HG03439 (cell line): ENCODE results near the gene ACE.

Experiments used
- ATAC-seq: cut with Tn5 transposase; IDR thresholded peaks from one replicate; pipeline ENCODE4 v1.9.1; 2021; ENCODE audit warnings: mild to moderate bottlenecking, moderate library complexity; ENCODE audit not compliant: unreplicated experiment

Gene ACE

GRCh38 chr17:63474174-63474573 is 2.7 kb upstream of the ACE start:
- no peak for ATAC-seq

GRCh38 chr17:63474586-63475460 is 2.0 kb upstream of the ACE start:
- no peak for ATAC-seq

- no peak for ATAC-seq
Measured at GRCh38 chr17:63475491-63476412, 1.1 kb upstream of the ACE start.

GRCh38 chr17:63476459-63476853 is 405 bp upstream of the ACE start:
- no peak for ATAC-seq

- ATAC-seq, result no peak
Measured at GRCh38 chr17:63477480-63478440, 899 bp downstream of the ACE start.

GRCh38 chr17:63478814-63479494 is 2.1 kb downstream of the ACE start:
- ATAC-seq, result no peak

DNA sequence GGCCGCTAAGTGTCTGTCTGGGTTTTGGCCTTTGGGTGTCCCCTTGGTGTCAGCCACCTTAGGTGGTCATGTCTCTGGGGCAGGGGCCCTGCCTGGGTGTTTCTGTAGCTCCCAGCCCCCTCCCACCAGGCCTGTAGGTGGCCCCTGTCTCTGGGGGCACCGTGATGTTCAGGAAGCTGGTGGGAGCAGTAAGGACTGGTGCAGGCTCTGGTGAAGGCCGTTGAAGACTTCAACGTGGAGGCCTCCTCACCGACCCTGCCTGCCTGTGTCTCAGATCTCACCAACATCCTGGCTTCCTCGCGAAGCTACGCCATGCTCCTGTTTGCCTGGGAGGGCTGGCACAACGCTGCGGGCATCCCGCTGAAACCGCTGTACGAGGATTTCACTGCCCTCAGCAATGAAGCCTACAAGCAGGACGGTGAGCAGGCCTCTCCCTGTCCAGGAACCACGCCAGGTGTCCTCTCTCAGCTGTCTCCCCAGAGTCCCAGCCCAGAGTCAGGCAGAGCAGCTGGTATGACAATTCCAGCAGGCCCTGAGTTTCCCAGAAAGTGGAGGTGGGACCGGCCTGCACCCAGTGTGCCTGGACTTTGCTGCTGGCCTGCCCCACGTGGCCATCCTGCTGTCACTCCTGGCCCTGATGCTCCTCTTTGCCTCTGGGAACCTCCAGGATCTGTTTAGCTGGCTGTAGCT is 2.8 kb downstream of the ACE start:
- no peak for ATAC-seq

- ATAC-seq, result no peak
Measured at GRCh38 chr17:63480192-63480784, 3.4 kb downstream of the ACE start.

GRCh38 chr17:63480826-63481487 is 4.1 kb downstream of the ACE start:
- ATAC-seq, result no peak

DNA sequence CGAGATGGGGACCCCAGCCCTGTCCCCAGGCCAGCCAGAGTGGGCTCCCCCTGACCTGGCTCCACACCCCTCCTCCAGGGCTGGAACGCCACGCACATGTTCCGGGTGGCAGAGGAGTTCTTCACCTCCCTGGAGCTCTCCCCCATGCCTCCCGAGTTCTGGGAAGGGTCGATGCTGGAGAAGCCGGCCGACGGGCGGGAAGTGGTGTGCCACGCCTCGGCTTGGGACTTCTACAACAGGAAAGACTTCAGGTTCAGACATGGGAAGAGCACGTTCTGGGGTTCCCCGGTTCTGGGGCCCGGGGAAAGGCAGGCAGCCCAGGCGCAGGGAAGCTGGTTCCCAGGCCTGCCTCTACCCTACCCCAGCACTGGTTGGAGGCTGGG is 4.6 kb downstream of the ACE start:
- ATAC-seq, result no peak

- no peak for ATAC-seq
Measured at GRCh38 chr17:63482509-63482908, 5.6 kb downstream of the ACE start.

DNA sequence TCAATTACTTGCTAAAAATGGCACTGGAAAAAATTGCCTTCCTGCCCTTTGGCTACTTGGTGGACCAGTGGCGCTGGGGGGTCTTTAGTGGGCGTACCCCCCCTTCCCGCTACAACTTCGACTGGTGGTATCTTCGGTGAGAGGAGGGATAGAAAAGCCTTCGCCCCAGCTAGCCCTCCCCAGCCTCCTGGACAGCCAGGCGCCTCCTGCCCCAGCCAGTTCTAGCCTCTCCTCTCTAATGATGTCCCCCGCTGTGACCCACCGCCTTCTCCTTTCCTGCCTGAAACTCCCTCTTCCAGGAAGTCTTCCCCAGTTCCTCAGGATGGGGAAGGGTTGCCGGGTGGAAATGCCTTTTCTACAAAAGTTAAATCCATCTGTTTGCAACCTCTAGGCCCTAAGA is 6.2 kb downstream of the ACE start:
- ATAC-seq, result no peak

DNA sequence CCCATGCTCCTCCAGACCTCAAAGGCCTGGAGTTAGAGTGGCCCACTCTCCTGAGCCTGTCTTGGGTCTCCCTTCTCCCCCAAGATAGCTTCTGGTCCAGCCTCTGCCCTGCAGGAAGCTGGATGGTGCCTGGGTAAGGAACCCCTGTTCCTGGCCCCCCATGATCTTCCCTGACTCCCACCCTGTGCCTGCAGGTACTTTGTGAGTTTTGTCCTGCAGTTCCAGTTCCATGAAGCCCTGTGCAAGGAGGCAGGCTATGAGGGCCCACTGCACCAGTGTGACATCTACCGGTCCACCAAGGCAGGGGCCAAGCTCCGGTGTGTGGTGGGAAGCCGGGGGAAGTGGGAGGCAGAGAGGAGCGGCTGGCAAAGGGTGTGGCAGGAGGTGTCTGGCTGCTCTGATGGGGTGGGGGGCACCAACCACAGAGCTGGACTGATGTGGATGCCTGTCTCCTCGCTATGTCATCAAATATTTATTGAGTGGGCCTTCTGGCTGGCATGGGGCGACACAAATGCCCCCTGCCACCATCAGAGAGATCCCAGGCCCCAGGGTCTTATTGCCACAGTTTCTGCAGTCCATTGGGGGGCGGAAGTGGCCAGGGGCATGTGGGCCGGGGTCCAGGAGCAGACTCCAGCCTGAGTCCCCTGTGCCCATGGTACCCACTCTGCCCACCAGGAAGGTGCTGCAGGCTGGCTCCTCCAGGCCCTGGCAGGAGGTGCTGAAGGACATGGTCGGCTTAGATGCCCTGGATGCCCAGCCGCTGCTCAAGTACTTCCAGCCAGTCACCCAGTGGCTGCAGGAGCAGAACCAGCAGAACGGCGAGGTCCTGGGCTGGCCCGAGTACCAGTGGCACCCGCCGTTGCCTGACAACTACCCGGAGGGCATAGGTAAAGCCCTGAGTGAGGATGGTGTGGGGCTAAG is 7.1 kb downstream of the ACE start:
- ATAC-seq, result no peak

GRCh38 chr17:63486317-63487013 is 9.6 kb downstream of the ACE start:
- no peak for ATAC-seq

GRCh38 chr17:63487014-63487339 is 10.1 kb downstream of the ACE start:
- ATAC-seq, result no peak

DNA sequence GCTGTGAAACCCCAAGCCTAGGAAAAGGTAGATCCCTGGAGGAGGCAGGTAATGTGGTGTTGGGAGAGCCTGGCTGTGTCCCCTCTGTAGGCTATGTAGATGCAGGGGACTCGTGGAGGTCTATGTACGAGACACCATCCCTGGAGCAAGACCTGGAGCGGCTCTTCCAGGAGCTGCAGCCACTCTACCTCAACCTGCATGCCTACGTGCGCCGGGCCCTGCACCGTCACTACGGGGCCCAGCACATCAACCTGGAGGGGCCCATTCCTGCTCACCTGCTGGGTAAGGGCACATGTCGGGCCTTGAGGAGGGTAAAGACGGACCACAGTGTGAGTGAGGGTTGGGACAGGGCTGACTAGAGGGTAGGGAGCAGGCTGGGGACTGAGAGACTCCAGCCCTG is 12.0 kb downstream of the ACE start:
- ATAC-seq, result no peak

DNA sequence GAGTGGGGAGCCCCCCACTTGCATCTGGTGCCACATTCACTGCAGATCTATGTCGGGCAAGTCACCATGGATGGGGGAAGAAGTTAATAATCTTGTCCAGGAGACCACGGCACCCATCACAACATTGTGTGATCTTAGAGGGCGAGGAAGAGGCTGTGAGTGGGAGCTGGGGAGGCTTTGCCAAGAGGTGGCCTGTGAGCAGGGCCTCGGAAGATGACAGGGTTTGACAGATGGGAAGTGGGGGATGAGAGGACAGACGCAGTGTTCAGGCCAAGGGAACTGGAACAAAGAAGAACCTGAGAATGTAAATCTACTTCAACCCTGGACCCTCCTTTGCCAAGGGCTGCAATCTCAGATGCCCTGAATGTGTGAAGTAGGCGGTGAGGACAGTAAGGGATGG is 12.4 kb downstream of the ACE start:
- ATAC-seq, result no peak
